Measurements from ENCODE around the gene EMC1. TPM values are rescaled to one million over a fixed set of nuclear protein-coding genes. Genes with fewer than 3 reads are reported as not detected.

The EMC1 gene
- polyA plus RNA-seq, 3 donors, result 14.7 to 27.1 (median 18.5) TPM

GRCh38 chr1:19177811-19178210 lies 73.5 kb downstream of the EMC1 start:
- intact Hi-C loops (cut with micrococcal nuclease), result loop anchor here in 1 of 2 donors (5.0 kb wide), 1 partner anchor 64 kb away; no protein-coding TSS in a partner anchor
- Mint-ChIP-seq H3K4me1 (no peaks in the 10 kb centered on the region), H3K9me3 (no peaks in the 10 kb centered on the region), H3K4me3 (no peak overlapping the region), H3K27ac (no peak overlapping the region), H3K36me3 (peaks cover 85 to 98% of the 10 kb centered on the region in 2 donors), H3K27me3 (ENCODE audit: low read depth in 3 of 3) (peaks cover 0 to 2% (median 0%) of the 10 kb centered on the region in 3 donors)
- no peak for DNase-seq
- Histone ChIP-seq H4K20me1 (ENCODE audit: insufficient read depth, low read length) (no peaks in the 10 kb centered on the region), H3K36me3 (replicated peaks in 1 of 2; ENCODE audit: control insufficient read depth in 1 of 2, insufficient read depth in 2 of 2, low read length in 2 of 2) (peaks cover 90 to 100% of the 10 kb centered on the region in 2 donors), H3K4me1 (ENCODE audit: control insufficient read depth in 1 of 2, insufficient read depth in 2 of 2, low read length in 2 of 2) (no peaks in the 10 kb centered on the region), H3K4me2 (replicated peaks; ENCODE audit: extremely low read depth, low read length, poor library complexity, severe bottlenecking) (no peak overlapping the region), H3K27ac (ENCODE audit: low read depth in 1 of 2, low read length in 2 of 2) (no peak overlapping the region), H2AFZ (ENCODE audit: insufficient read depth, low read depth, low read length, poor library complexity, severe bottlenecking) (no peak overlapping the region), H3K4me3 (replicated peaks in 1 of 3; ENCODE audit: low read depth in 2 of 3, low read length in 3 of 3) (no peak overlapping the region), H3K9ac (ENCODE audit: insufficient read depth, low read length, poor library complexity, severe bottlenecking) (no peak overlapping the region), H3K79me2 (ENCODE audit: insufficient read depth, low read length) (no peaks in the 10 kb centered on the region), H3K27me3 (ENCODE audit: control insufficient read depth in 2 of 2, insufficient read depth in 2 of 2, low read length in 2 of 2) (no peaks in the 10 kb centered on the region), H3K9me3 (replicated peaks in 1 of 2; ENCODE audit: control insufficient read depth in 1 of 2, insufficient read depth in 1 of 2, low read length in 2 of 2) (no peaks in the 10 kb centered on the region)
- no peak for TF ChIP-seq CTCF (IDR thresholded peaks at IDR 0.05)
- no CpG with 5 or more reads among the region's 2 CpGs for WGBS (ENCODE audit: insufficient coverage)

DNA sequence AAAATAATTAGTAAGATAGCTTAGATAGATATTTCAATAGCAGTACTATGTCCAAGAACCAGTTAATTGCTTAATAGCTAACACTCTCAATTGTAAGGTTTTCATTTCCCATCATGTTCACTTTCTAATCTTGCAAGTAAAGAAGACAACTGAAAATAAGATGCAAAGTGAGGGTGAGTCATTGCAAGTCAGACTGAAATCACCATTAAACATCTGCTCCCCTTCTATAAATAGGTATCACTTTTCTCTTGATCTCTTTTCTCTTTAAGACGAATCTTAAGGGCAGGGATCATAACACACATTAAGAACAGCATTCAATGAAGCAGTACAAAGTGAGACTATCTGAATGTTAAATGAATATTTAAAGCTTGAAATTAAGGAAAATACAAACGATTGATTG lies 81.7 kb downstream of the EMC1 start:
- Mint-ChIP-seq H3K4me1 (peaks cover 12% of the 10 kb centered on the region), H3K27ac (no peak overlapping the region), H3K9me3 (no peaks in the 10 kb centered on the region), H3K4me3 (no peak overlapping the region), H3K27me3 (ENCODE audit: low read depth in 3 of 3) (no peaks in the 10 kb centered on the region), H3K36me3 (peaks cover 94 to 99% of the 10 kb centered on the region in 2 donors)
- Histone ChIP-seq H2AFZ (ENCODE audit: insufficient read depth, low read depth, low read length, poor library complexity, severe bottlenecking) (no peak overlapping the region), H3K9ac (ENCODE audit: insufficient read depth, low read length, poor library complexity, severe bottlenecking) (no peak overlapping the region), H3K4me2 (replicated peaks; ENCODE audit: extremely low read depth, low read length, poor library complexity, severe bottlenecking) (no peak overlapping the region), H3K4me3 (replicated peaks in 1 of 3; ENCODE audit: low read depth in 2 of 3, low read length in 3 of 3) (no peak overlapping the region), H3K36me3 (replicated peaks in 1 of 2; ENCODE audit: control insufficient read depth in 1 of 2, insufficient read depth in 2 of 2, low read length in 2 of 2) (peaks cover 99 to 100% of the 10 kb centered on the region in 2 donors), H4K20me1 (ENCODE audit: insufficient read depth, low read length) (peaks cover 5% of the 10 kb centered on the region), H3K27ac (ENCODE audit: low read depth in 1 of 2, low read length in 2 of 2) (no peak overlapping the region), H3K27me3 (ENCODE audit: control insufficient read depth in 2 of 2, insufficient read depth in 2 of 2, low read length in 2 of 2) (no peaks in the 10 kb centered on the region), H3K79me2 (ENCODE audit: insufficient read depth, low read length) (no peaks in the 10 kb centered on the region), H3K4me1 (ENCODE audit: control insufficient read depth in 1 of 2, insufficient read depth in 2 of 2, low read length in 2 of 2) (no peaks in the 10 kb centered on the region), H3K9me3 (replicated peaks in 1 of 2; ENCODE audit: control insufficient read depth in 1 of 2, insufficient read depth in 1 of 2, low read length in 2 of 2) (no peaks in the 10 kb centered on the region)
- TF ChIP-seq CTCF (IDR thresholded peaks at IDR 0.05), result no peak
- WGBS (ENCODE audit: insufficient coverage), result no CpG with 5 or more reads among the region's 2 CpGs
- no peak for DNase-seq
- intact Hi-C loops (cut with micrococcal nuclease), result no loop called here

Measured in CD14-positive monocyte (primary cell).